Tibial artery (tissue), 4 donors: Measurements from ENCODE around the gene CACNA1I.

Experiments used
- DNase-seq, 2 donors: peaks; one replicate each; pipeline ENCODE4 v3.0.0-alpha.2; 2019
- H3K27ac ChIP-seq, 2 donors: fragments of 200-600 bp; sonication (generic) in 1 of 2; 1 replicate in 1 of 2; 2 replicates in 1 of 2; pipeline ENCODE4 v1.5.1; 2018 to 2019; ENCODE audit warnings: mild to moderate bottlenecking in 1 of 2
- H3K27me3 ChIP-seq, 2 donors: fragments of 200-600 bp; sonication (generic) in 1 of 2; one replicate each; pipeline versions ENCODE4 v1.5.1 to v1.6.0; 2016 to 2019
- H3K36me3 ChIP-seq, 3 donors: fragments of 200-600 bp; sonication (generic) in 2 of 3; one replicate each; pipeline ENCODE4 v1.5.1; 2016 to 2019; ENCODE audit warnings: mild to moderate bottlenecking in 2 of 3
- H3K4me1 ChIP-seq, 4 donors: fragments of 200-600 bp; sonication (generic) in 2 of 4; 1 replicate in 3 of 4; 2 replicates in 1 of 4; pipeline ENCODE4 v1.5.1; 2016 to 2019
- H3K4me3 ChIP-seq, 2 donors: fragments of 200-600 bp; sonication (generic) in 1 of 2; 1 replicate in 1 of 2; 2 replicates in 1 of 2; pipeline ENCODE4 v1.5.1; 2018 to 2019; ENCODE audit warnings: mild to moderate bottlenecking in 2 of 2
- H3K9me3 ChIP-seq, 3 donors: fragments of 200-600 bp; sonication (generic) in 1 of 3; one replicate each; pipeline ENCODE4 v1.5.1; 2016 to 2019
- intact Hi-C: fragments of 100-400 bp; cut with DNase I; formaldehyde crosslinking; loops from one replicate; pipeline ENCODE4 v1.15.0; 2023; ENCODE audit warnings: low total_unique reads
- TF ChIP-seq, protein P1 (sequence below), 2 experiments: fragments of 200-600 bp in 1 of 2; fragments of 450-650 bp in 1 of 2; IDR thresholded peaks; one replicate each; pipeline ENCODE4 v1.5.1; 2017 to 2019; ENCODE audit warnings: antibody characterized with exemption in 2 of 2, mild to moderate bottlenecking in 1 of 2, moderate library complexity in 1 of 2

Gene CACNA1I

DNA sequence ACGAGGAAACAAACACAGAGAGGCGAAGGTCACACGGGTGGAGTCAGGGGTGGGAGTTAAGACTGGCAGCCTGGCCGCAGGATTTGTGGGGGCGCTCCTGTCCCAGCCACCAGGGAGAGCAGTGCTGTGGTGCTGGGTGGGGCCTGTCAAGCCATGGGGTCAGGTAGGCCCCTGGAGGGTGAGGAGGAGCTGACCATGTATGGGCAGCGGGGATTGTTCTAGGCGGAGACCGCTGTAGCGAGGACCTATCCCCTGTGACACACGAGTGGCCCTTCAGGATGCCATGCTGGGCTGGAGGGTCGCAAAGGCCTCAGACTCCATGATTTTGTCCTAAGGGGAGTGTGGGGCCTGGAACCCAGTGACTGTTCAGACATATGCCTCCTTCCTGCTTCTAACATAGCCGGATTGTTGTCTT, 36.5 kb upstream of the CACNA1I start:
- Histone ChIP-seq H3K27ac (no peak overlapping the region), H3K9me3 (no peaks in the 10 kb centered on the region), H3K4me1 (peaks cover 4 to 42% (median 35%) of the 10 kb centered on the region in 4 donors), H3K4me3 (no peak overlapping the region), H3K36me3 (peaks cover 0 to 19% (median 0%) of the 10 kb centered on the region in 3 donors), H3K27me3 (no peaks in the 10 kb centered on the region)
- TF ChIP-seq, protein P1, sequence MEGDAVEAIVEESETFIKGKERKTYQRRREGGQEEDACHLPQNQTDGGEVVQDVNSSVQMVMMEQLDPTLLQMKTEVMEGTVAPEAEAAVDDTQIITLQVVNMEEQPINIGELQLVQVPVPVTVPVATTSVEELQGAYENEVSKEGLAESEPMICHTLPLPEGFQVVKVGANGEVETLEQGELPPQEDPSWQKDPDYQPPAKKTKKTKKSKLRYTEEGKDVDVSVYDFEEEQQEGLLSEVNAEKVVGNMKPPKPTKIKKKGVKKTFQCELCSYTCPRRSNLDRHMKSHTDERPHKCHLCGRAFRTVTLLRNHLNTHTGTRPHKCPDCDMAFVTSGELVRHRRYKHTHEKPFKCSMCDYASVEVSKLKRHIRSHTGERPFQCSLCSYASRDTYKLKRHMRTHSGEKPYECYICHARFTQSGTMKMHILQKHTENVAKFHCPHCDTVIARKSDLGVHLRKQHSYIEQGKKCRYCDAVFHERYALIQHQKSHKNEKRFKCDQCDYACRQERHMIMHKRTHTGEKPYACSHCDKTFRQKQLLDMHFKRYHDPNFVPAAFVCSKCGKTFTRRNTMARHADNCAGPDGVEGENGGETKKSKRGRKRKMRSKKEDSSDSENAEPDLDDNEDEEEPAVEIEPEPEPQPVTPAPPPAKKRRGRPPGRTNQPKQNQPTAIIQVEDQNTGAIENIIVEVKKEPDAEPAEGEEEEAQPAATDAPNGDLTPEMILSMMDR (IDR thresholded peaks at IDR 0.05) = no peak
- intact Hi-C loops = loop anchor here (10.0 kb wide), 1 partner anchor 811 kb away; the partner anchor contains the start of gene ADSL
- no peak for DNase-seq

DNA sequence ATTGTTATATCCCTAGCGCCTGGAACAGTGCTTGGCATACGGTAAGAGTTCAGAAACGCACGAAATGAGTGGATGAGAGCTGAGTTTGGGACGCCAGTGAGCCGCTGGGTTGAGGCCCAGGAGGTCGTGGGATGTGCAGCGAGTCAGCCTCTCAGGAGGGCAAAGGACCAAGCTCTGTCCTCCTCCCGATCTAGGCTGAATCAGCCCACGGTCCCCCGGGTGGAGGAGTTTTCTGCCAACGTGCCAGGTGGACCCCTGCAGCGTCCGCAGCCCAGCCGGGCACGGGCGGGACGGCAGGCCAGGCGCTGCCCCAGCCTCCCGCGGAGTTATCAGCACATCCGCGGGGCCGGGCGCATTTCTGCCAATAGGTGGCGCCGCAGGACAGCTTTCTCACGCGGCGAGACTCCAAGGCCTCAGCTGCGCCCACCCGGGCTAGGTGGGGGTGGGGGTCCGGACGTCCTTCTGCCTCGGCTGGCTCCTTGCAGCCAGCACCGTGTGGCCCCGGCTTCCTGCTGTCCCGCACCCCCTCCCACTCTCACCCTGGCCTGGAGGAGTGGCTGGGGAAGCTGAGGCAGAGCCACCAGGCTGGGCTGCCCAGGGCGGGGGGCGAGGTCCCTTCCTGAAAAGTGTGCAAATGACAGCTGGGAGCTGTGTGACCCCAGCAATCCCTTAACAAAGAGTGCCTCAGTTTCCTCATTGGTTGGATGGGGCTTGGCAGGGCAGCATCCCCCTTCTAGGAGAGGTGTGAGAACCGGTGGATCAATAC, 35.8 kb upstream of the CACNA1I start:
- intact Hi-C loops = loop anchor here (5.0 to 10.0 kb wide), 2 partner anchors 493 to 810 kb away; partner anchors contain the start of gene ADSL
- Histone ChIP-seq H3K4me3 (no peak overlapping the region), H3K4me1 (peaks cover 0 to 35% (median 28%) of the 10 kb centered on the region in 4 donors), H3K36me3 (peaks cover 0 to 12% (median 0%) of the 10 kb centered on the region in 3 donors), H3K27ac (no peak overlapping the region), H3K9me3 (no peaks in the 10 kb centered on the region), H3K27me3 (no peaks in the 10 kb centered on the region)
- peak; percentile 78 to 86 for DNase-seq
- TF ChIP-seq, protein P1 (IDR thresholded peaks at IDR 0.05) = peak; percentile 90 to 91

DNA sequence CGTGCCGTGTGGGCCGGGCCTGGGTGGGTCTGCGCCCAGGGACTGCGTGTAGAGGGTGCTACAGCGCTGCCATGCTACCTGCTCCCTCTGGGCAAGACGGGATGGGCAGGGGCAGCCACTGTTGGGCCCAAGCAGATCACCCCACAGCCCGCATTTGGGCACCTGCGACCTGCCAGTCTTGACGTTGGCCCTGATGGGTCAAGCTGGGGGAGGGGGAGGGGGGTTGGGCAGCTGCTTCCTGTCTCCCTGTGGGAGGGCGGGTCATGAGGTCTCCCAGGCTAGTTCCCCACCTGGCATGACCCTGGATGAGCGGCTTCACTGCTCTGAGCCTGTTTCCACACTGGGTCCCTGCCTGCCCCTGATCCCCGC, 35.2 kb upstream of the CACNA1I start:
- Histone ChIP-seq H3K27me3 (peaks cover 0 to 3% of the 10 kb centered on the region in 2 donors), H3K9me3 (no peaks in the 10 kb centered on the region), H3K36me3 (peaks cover 0 to 6% (median 0%) of the 10 kb centered on the region in 3 donors), H3K27ac (no peak overlapping the region), H3K4me3 (no peak overlapping the region), H3K4me1 (peaks cover 0 to 29% (median 22%) of the 10 kb centered on the region in 4 donors)
- intact Hi-C loops = loop anchor here (5.0 to 10.0 kb wide), 2 partner anchors 492 to 809 kb away; partner anchors contain the start of gene ADSL
- TF ChIP-seq, protein P1 (IDR thresholded peaks at IDR 0.05) = no peak
- no peak for DNase-seq

DNA sequence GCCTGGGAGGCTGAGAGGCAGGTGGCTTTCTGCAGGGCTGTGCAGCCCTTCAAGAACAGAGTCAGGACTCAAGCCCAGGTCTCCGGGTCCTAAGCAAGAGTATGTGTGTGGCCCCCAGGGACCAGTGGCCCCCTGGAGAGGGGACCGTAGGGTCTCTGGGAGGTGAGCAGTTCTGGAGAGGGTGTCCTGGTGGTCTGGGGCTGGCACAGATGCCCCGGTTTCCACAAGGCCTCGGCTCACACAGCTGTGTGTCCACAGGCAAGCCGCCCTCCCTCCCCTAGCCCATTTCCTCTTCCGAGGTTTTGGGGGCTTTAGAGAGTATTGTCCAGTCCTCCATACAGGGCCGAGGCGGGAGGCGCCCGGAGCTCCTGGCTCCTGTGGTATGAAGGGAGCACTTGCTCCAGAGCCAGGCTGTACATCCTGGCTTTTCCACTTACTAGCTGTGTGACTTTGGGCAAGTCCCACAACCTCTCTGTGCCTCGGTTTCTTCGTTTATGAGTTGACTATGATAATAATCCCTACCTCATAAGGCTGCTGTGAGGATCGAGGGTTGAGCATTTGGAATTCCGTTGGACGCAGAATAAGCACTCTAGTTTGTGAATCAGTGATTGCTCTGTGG, 34.6 kb upstream of the CACNA1I start:
- TF ChIP-seq, protein P1 (IDR thresholded peaks at IDR 0.05) = no peak
- Histone ChIP-seq H3K36me3 (peaks cover 0 to 3% (median 0%) of the 10 kb centered on the region in 3 donors), H3K9me3 (no peaks in the 10 kb centered on the region), H3K27ac (no peak overlapping the region), H3K4me1 (peaks cover 0 to 24% (median 16%) of the 10 kb centered on the region in 4 donors), H3K27me3 (peaks cover 0 to 3% of the 10 kb centered on the region in 2 donors), H3K4me3 (no peak overlapping the region)
- intact Hi-C loops = loop anchor here (5.0 to 10.0 kb wide), 2 partner anchors 491 to 809 kb away; partner anchors contain the start of gene ADSL
- DNase-seq = no peak

DNA sequence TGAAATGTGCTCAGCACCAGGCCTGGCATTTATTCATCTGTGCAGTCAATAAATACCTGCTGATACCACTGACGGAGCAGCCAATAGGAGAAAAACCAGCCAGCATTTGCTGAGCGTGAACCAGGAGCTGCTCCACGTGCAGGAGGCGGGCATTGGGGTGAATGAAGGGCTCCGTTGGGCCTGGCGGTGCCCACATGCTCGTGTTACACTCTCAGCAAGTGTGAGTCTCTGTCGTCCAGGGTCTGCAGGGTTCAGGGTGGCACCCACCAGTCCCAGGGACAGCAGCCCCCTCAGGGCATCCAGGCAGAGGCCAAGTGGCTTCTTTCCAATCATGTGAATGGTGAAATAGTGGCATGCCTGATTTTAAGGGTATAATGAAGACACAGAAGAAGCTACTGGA, 33.8 kb upstream of the CACNA1I start:
- Histone ChIP-seq H3K4me3 (no peak overlapping the region), H3K4me1 (peaks cover 0 to 16% (median 9%) of the 10 kb centered on the region in 4 donors), H3K9me3 (no peaks in the 10 kb centered on the region), H3K27me3 (peaks cover 0 to 5% of the 10 kb centered on the region in 2 donors), H3K27ac (no peak overlapping the region), H3K36me3 (no peaks in the 10 kb centered on the region)
- intact Hi-C loops = loop anchor here (5.0 to 10.0 kb wide), 2 partner anchors 491 to 808 kb away; partner anchors contain the start of gene ADSL
- no peak for DNase-seq
- TF ChIP-seq, protein P1 (IDR thresholded peaks at IDR 0.05) = no peak
